ENCODE results near the gene SALL4. TPM values are rescaled to one million over a fixed set of nuclear protein-coding genes. Genes with fewer than 3 reads are reported as not detected.

The SALL4 gene
- total RNA-seq, 1 donor from 2014 or later, result 0.17 TPM

- no peak for DNase-seq (ENCODE audit: low spot score)
- H3K4me3 Mint-ChIP-seq (ENCODE audit: unreplicated experiment), result no peak overlapping the region
- no peaks in the 10 kb centered on the region for H3K27me3 Mint-ChIP-seq (ENCODE audit: low read depth)
- no peaks in the 10 kb centered on the region for H3K36me3 Mint-ChIP-seq (ENCODE audit: low read depth)
- TF ChIP-seq CTCF (IDR thresholded peaks at IDR 0.05), result no peak
- H3K4me1 Mint-ChIP-seq (ENCODE audit: low read depth), result peaks cover 12% of the 10 kb centered on the region
- H3K27ac Mint-ChIP-seq (ENCODE audit: unreplicated experiment), result no peak overlapping the region
- no peaks in the 10 kb centered on the region for H3K9me3 Mint-ChIP-seq (ENCODE audit: low read depth)
These were observed 30.1 kb downstream of the SALL4 start for GRCh38 chr20:51772236-51772635.

GRCh38 chr20:51769976-51770615 is 32.2 kb downstream of the SALL4 start:
- peak overlapping the region; percentile 28 for H3K4me3 Mint-ChIP-seq (ENCODE audit: unreplicated experiment)

GRCh38 chr20:51768759-51769517 is 33.4 kb downstream of the SALL4 start:
- H3K4me3 Mint-ChIP-seq (ENCODE audit: unreplicated experiment), result peak overlapping the region; percentile 88
- DNase-seq (ENCODE audit: low spot score), result peak; percentile 37
- no peaks in the 10 kb centered on the region for H3K9me3 Mint-ChIP-seq (ENCODE audit: low read depth)
- H3K27ac Mint-ChIP-seq (ENCODE audit: unreplicated experiment), result peak overlapping the region; percentile 89
- H3K27me3 Mint-ChIP-seq (ENCODE audit: low read depth), result no peaks in the 10 kb centered on the region
- H3K4me1 Mint-ChIP-seq (ENCODE audit: low read depth), result peaks cover 12% of the 10 kb centered on the region
- TF ChIP-seq CTCF (IDR thresholded peaks at IDR 0.05), result no peak
- no peaks in the 10 kb centered on the region for H3K36me3 Mint-ChIP-seq (ENCODE audit: low read depth)

More at GRCh38 chr20:51769976-51770615, 32.2 kb downstream of the SALL4 start:
- no peaks in the 10 kb centered on the region for H3K36me3 Mint-ChIP-seq (ENCODE audit: low read depth)
- H3K27me3 Mint-ChIP-seq (ENCODE audit: low read depth), result no peaks in the 10 kb centered on the region
- no peaks in the 10 kb centered on the region for H3K9me3 Mint-ChIP-seq (ENCODE audit: low read depth)
- no peak for TF ChIP-seq CTCF (IDR thresholded peaks at IDR 0.05)
- no peak for DNase-seq (ENCODE audit: low spot score)
- no peak overlapping the region for H3K27ac Mint-ChIP-seq (ENCODE audit: unreplicated experiment)
- peaks cover 12% of the 10 kb centered on the region for H3K4me1 Mint-ChIP-seq (ENCODE audit: low read depth)

- Mint-ChIP-seq H3K36me3 (ENCODE audit: low read depth) (no peaks in the 10 kb centered on the region), H3K27ac (ENCODE audit: unreplicated experiment) (peak within 1 kb of the TSS; percentile 89), H3K4me1 (ENCODE audit: low read depth) (peaks cover 12% of the 10 kb centered on the region), H3K4me3 (ENCODE audit: unreplicated experiment) (peak within 1 kb of the TSS; percentile 88), H3K9me3 (ENCODE audit: low read depth) (no peaks in the 10 kb centered on the region), H3K27me3 (ENCODE audit: low read depth) (no peaks in the 10 kb centered on the region)
- peak; percentile 84 for DNase-seq (ENCODE audit: low spot score)
- TF ChIP-seq CTCF (IDR thresholded peaks at IDR 0.05), result peak; percentile 59
These were observed 34.2 kb downstream of the SALL4 start, which contains the start of gene ATP9A for GRCh38 chr20:51767867-51768758. Gene ATP9A, minus strand, starts transcription at chr20:51768390. Its CDS starts 21 bp downstream, at chr20:51768369.

Measured in chondrocyte (in vitro differentiated cells).